ENCODE results near the gene SPATA1.
"Not testable (repeated sequence)": the region's sequence is repeated elsewhere in the genome, so short reads cannot be mapped to it uniquely, and the experiment has no call there.

SPATA1 gene, protein sequence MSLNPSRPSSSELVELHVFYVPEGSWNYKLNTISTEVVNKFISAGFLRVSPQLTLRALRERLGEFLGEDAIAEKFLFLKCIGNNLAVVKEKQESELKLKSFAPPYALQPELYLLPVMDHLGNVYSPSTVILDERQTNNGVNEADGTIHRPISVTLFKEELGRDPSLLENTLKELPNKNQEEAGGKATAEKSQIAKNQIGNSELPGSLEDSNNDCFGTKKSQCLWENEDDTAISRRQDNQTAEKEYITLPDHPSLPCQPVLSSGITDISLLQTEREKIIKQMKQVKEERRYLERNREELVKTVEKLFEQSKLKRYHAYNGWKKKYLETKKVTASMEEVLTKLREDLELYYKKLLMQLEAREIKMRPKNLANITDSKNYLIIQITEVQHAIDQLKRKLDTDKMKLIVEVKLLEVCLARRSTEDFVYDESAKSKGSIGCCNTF

GRCh38 chr1:84506002-84506728, at the start of gene SPATA1, which contains the start of gene GNG5:
TSS of gene SPATA1 (plus strand) at chr1:84506386. CDS start at chr1:84516360, 9,974 bp downstream.
TSS of gene GNG5 (minus strand) at chr1:84506581. CDS start at chr1:84506091, 490 bp downstream.
- peak; percentile 98 for DNase-seq (ENCODE audit: low spot score)

DNA sequence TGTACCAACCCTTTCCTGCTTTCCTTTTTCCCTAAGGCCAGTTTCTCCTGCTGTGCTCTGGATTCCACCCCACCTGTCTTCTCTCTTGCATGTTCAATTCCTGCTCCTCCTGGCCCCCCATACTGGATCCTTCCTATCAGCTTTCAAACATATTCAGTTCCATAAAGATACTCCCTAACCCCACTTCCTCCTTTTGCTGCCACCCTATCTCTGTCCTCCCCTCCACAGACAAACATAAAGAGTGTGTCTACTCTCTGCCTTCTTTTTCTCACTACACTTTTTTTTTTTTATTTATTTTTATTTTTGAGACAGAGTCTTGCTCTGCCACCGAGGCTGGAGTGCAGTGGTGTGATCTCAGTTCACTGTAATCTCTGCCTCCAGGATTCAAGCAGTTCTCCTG, 44.1 kb upstream of the SPATA1 start:
- DNase-seq (ENCODE audit: low spot score): no peak

DNA sequence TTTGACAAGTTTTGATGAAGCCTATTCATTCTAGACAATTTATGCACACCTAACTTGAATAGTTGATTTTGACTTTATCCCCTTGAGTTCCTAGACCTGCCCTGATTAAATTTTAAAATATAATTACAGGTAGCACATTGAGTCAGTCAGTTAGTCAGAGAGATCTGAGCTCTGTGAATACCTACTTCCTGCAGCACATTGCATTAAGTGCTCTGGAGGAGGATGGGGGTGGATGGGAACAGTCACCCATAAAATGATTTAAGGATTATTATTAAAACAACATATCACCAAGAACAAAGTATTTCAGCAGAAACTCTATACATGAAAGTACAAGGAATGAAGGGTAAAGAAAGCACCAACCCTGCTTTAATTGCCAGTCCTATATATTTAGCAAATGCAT, 38.9 kb upstream of the SPATA1 start:
- no peak for DNase-seq (ENCODE audit: low spot score)

GRCh38 chr1:84476225-84476624, 30.0 kb upstream of the SPATA1 start:
- DNase-seq (ENCODE audit: low spot score): no peak

DNA sequence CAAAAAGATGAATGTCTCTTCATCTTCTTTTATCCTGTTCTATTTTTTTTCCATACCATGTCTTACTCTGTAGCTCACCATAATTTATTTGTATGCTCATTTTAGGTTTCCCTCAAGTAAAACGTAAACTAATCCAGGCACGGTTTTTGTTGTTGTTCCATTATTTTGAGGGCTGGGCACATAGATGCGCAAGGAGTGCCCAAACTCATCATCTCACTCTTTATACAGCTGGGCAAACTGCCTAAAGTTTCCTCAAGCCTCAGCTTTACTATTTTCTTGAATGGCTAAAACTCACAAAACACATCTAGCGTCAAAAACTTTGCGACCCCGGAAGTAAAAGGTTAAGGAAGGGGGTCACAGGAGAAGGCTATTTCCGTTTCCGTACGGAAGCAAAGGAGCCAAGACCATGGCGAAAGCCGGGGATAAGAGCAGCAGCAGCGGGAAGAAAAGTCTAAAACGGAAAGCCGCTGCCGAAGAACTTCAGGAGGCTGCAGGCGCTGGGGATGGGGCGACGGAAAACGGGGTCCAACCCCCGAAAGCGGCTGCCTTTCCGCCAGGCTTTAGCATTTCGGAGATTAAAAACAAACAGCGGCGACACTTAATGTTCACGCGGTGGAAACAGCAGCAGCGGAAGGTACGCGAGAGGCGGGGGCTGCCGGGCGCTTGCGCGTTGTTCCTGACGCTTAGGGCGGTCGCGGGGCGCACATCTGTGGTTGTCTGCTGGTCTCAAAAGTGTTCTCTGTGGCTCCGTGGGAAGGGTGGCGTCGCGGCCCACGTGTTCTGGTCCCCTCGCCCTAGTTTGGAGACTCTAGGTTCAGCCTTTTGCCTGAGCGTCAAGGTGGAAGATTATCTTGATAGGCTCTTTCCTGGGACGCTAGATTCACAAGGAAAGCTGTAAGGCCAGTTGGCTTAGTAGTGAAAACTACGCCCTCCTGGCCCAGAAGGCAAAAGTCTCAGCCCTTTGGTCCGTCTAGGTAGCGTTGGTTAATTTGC, 27.0 kb upstream of the SPATA1 start, which contains the start of gene RPF1:
Gene RPF1 (plus strand): TSS at position 391 of the 993 bp plus-strand sequence. CDS start 16 bp downstream, at position 407.
- DNase-seq (ENCODE audit: low spot score): peak; percentile 52

GRCh38 chr1:84479998-84480397, 26.2 kb upstream of the SPATA1 start:
- DNase-seq (ENCODE audit: low spot score): no peak

GRCh38 chr1:84480650-84481049, 25.5 kb upstream of the SPATA1 start:
- no peak for DNase-seq (ENCODE audit: low spot score)

DNA sequence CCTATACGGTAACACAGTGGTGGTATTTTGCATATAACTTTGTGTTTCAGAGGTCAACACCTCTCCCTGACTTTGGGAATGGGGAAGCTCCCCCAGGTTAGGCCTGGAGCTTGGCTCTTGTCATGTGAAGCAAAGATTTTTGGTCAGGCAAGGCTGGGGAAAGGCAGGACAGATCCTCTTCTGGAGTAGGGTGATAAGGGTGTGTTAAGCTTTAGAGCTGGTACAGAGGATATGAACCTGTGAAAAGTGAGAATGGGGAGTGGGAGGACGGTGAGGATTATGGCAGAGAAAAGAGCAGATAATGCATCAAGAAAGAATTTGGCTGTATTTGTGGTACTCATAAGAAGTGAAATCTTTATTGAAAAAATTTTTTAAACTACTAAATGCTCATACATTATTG, 24.9 kb upstream of the SPATA1 start:
- DNase-seq (ENCODE audit: low spot score): no peak

GRCh38 chr1:84488107-84488506, 18.1 kb upstream of the SPATA1 start:
- DNase-seq (ENCODE audit: low spot score): no peak

DNA sequence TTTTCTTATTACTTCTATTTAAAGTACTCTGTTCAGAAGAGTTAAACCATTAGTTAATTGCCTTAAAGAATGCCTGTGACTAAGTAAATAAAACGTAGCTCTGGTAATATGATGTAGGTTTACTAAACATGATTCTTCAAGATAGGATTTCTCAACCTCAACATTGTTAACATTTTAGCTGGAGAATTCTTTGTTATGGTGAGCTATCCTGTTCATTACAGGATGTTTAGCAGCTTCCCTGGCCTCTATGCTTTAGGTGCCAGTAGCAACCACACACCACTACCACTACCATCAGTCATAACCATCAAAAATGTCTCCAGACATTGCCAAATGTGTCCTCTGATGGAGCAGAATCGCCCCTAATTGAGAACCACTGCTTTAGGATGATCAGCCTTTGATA, 16.4 kb upstream of the SPATA1 start:
- DNase-seq (ENCODE audit: low spot score): no peak

DNA sequence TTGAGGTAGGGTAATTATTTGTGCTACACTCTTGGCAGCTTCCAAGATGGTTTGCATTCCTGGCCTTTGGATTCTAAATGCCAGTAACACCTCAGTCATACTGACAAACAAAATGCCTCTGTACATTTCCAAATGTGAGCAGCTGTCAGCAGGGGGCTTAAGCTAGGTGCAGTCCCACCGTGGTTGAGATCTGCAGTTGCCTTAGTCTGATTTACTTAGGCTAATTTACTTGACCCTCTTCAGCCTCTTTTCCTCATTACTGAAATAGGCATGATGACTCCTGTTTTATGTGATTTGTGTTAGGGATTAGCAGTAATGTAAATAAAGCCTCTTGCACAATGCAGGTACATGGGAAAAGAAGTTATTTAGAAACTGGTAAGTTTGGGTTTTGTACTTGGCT, 13.5 kb upstream of the SPATA1 start:
- DNase-seq (ENCODE audit: low spot score): no peak

GRCh38 chr1:84493747-84494146, 12.4 kb upstream of the SPATA1 start:
- DNase-seq (ENCODE audit: low spot score): no peak

DNA sequence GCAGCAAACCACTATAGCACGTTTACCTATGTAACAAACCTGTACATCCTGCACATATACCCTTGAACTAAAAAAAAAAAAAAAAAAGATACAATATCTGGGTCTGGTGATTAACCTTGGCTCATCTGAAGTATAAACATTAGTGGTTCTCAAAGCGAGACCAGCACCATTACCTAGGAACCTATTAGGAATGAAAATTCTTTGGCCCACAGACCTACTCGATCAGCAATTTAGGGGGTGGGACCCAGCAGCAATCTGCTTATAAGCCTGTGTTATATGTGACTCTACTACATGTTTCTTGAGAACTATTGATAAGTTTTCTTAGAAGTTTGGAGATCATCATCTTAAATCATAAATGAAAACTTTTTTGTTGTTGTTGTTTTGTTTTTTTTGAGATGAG, 9.7 kb upstream of the SPATA1 start:
- DNase-seq (ENCODE audit: low spot score): no peak

GRCh38 chr1:84497631-84498275, 8.4 kb upstream of the SPATA1 start:
- no peak for DNase-seq (ENCODE audit: low spot score)

- no peak for DNase-seq (ENCODE audit: low spot score)
These were observed 3.3 kb upstream of the SPATA1 start for GRCh38 chr1:84502927-84503326.

DNA sequence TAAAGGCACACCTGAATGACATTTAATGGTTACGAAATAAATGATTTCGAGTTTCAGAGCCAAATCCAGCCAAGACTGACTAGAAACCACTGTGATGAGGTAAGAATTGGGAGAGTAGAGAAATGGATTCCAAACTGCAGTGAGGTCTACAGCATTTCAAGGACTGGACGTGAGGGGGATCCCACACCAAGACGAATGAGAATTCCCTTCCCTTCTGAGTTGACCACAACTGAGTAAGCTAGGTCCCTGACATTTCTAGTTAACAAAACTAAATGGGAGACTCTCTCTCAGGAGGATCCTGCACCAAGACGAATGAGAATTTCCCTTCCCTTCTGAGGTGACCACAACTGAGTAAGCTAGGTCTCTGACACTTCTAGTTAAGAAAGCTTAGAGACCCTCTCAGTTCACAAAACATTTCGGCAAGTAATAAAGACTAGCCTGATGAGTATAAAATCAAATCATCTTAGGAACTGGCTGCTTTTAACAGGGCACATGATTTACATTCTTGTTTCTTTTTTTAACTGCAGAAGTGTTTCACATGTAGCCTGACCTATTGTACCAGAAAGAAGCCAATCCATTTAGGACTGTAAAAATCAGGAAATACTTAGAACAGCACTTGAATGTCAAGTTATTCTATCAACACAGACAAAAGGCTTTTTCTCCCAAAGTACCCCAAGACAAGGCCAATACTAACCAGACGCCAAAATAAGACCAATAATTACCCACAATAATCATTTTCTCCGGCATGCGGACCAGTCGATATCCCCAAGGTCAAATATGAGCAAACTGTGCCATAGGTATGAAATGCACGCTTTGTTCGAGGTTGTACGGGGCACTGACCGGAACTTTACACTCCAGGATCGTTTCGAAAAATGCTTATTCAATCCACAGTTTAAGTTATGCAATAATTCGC, 1.4 kb upstream of the SPATA1 start:
- peak; percentile 31 for DNase-seq (ENCODE audit: low spot score)

DNA sequence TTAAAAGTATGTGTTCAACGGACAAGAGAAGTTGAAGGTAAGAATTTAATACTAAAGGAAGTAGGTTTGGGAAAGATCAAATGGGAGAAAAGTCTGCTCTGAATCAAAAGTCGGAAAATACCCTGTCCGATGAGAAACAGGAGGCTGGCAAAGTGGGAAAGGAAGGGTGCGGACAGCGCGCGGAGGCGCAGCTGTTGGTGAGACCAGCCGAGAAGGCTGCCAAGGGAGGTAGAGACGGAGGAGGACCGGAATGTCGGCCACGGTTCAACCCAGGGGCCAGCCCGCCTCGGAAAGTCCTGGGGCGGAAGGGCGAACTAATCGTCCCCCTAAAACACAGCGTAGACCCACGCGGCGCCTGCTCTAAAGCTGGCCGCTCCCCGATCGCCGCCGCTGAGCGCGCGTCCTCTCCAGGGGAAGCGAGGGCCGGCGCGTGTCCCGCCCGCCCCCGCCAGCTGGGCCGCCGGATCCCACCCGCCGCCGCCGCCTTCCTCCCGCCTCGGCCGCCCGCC, 639 bp upstream of the SPATA1 start:
- no peak for DNase-seq (ENCODE audit: low spot score)

DNA sequence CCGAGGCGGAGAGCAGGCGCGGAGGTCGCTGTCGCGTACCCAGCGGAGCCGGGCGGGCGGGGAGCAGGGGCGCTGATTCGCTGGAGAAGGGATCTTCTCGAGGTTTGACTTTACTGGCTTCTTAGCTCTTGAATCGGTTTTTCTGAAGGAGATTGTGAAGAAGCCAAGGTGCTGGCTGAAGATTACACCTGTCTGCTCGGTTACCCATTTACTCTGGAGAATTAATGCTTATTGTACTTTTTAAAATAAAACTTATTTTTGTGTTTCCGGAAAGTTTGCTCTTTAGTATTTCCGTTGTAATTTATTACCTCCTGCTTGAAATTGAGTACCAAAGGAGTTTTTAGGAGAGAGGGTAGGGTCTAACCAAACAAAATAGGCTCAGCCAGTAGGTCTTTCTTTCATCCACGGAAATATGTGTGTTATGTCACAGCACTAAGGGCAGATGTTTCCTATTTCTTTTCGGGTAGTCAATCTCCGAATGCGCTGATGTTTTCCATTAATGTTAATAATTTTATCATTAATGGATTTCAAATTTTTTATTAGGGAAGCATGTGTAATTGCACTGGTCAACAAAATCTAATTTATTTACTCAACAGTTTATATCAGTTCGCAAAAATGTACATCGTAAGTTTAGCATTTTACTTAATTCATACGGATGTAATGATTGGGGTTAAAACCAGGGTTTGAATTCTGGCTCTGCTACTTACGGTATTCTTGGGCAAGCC, 705 bp downstream of the SPATA1 start:
- DNase-seq (ENCODE audit: low spot score): no peak

DNA sequence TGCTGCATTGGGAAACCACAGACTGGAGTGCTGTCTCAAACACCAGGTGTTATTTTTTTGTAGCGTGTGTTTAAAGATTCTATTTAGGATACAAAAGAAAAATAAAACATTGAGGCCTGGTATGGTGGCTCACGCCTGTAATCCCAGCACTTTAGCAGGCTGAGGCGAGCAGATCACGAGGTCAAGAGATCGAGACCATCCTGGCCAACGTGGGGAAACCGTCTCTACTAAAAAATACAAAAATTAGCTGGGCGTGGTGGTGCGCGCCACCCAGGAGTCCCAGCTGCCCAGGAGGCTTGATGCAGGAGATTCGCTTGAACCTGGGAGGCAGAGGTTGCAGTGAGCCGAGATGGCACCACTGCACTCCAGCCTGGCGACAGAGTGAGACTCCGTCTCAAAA, 1.7 kb downstream of the SPATA1 start:
- not testable (repeated sequence) for DNase-seq (ENCODE audit: low spot score)
